CD4-positive, alpha-beta T cell treated with Interleukin-17A for 1 hour (primary cell): Measurements from ENCODE around the gene PRRC2B.
"Not testable (repeated sequence)": the region's sequence is repeated elsewhere in the genome, so short reads cannot be mapped to it uniquely, and the experiment has no call there.

Experiments used
- DNase-seq: peaks from one replicate; pipeline ENCODE4 v3.0.0-alpha.2; 2020

The PRRC2B gene

GRCh38 chr9:131491001-131491710 is 97.3 kb downstream of the PRRC2B start:
- no peak for DNase-seq

- DNase-seq: no peak
Observed at GRCh38 chr9:131492070-131492469, 98.2 kb downstream of the PRRC2B start.

DNA sequence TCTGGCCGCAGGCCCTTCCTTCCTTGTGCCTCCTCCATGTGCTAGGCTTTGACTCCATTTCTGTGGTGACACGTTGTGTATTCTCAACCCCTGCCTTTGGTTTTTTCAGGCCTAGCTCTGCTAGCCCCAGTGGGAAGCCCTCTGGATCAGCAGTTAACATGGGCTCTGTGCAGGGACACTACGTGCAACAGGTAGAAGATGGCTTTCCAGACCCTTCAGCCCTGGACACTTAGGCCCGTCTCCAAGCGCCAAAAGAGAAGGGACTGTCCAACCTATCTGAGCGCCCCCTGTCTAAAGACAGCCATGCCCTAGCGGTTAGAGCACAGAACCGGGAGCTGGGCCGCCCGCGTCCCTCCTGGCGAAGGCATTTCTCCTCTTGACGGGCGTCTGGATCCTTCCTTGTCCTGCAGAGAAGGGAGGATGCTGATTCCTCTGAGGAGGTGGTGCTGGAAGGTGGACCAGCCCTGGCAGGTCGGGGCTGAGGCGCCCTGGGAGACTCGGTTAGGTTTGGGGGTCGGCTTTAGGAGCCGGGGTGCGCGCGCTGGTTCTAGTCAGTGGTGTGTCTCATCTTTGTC is 100.5 kb downstream of the PRRC2B start:
- no peak for DNase-seq

DNA sequence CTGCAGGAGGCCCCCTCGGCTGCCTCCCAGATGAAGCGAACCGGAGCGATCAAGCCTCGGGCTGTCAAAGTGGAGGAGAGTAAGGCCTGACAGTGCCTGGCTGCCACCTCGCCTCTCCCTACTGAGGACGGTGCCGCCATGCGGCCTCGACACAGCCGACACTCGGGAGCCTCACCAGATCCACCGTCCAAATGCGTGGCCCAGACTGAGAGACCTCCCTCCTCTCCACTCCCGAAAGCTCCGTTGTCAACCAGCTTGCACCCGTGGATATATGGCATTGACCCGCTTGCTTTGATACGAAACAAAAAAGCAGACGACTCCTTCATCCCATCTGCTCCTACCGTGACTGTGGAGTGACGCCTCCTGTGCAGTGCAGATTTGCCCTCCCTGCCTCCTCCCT is 101.9 kb downstream of the PRRC2B start:
- DNase-seq: no peak

- no peak for DNase-seq
Observed at GRCh38 chr9:131496844-131497405, 103.0 kb downstream of the PRRC2B start.

DNA sequence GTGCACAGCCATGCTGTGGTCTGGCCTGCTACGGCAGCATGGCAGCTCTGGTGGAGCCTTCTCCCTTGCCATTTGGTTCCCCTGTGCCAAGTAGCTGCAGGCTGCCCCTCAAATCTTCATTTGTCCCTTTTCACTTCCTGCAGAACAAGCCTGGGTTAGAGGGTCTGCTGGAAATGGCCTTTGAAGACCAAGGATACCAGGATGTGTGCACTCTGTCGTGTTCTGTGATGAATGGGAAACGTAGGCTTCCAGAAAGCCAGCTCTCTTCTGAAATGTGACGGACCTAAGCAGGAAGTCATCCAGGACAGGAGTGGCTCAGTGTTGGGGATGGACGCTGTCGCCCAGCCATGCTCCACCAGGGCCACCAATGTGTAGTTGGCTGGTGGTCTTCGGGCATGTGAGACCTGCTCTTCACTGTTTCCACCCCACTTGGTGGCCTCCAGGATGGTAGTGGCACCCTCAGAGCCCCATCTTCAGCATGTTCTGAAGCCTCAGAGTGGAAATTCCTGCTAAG is 105.4 kb downstream of the PRRC2B start:
- no peak for DNase-seq

- DNase-seq: peak; percentile 85
Observed at GRCh38 chr9:131500377-131500776, 106.5 kb downstream of the PRRC2B start.

DNA sequence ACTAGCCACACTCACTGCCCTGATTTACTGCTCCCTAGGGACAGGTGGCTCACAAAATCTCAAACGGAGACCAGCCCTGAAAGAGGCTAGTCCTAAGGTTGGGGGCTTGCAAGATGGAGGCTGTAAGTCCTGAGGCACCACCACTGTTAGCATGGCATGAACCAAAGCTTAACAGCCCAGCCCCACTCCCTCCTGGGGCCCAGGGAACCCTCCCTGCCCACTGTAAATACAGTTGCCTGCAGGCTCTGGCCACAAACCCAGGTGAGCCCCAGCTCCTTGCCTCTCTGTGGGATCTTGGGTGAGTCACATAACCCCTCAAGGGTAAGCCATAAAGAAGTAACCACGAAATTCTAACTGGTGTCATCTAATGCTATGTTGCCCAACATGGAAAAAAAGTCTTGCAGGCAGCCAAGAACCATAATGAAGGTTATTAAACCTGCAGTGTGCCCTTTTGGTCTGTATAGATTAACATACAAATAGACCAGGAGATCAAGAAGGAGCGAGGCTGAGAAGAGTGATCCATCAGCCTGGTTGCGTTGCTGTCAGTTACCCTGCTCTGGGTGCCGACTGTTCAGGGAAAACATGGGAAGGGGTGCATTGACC is 107.2 kb downstream of the PRRC2B start:
- peak; percentile 49 for DNase-seq

DNA sequence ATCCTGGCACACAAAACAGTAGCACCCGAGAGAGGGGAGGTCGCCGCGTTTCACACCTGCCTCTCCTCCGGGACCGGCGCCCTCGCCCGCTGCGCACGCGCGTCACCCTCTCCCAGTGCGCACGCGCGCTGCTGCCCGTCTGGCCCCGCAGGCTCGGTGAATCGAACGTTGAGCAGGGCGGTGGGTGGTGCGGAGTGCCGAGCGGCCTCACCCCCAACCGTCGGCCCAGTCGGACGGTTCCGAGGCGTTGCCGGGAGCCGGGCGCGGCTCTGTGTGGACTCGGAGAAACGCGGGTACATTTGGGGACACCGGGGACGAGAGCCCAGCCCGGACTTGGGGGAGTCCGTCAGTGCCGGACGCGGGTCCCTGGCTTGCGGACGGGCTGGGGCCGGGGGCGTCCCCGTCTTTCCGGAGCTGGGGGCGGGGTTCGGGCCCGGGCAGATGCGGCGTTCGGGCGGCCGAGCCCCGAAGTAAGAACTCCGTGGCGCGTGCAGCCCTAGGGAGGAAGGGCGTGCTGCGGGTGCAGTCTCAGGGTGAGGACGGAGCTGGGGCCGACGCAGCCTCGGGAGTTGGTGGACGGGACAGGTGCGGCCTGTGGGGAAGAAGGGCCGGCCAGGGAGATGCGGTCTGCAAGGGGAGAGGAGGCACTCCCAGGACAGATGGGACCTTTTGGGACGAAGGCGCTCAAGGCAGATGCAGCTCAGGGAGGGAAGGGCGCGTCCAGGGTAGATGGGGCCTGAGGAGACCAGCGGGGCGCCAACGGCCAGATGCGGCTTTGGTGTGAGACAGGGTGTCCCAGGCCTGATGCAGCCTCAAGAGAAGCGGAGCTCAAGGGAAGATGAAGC is 109.1 kb downstream of the PRRC2B start, which contains the start of gene POMT1:
Gene POMT1, plus strand, starts transcription at position 138 of the 845 bp plus-strand sequence. CDS start 1,301 bp downstream, outside the sequence.
- DNase-seq: peak; percentile 93

- peak; percentile 68 for DNase-seq
Observed at GRCh38 chr9:131503626-131504465, 110.0 kb downstream of the PRRC2B start.

DNA sequence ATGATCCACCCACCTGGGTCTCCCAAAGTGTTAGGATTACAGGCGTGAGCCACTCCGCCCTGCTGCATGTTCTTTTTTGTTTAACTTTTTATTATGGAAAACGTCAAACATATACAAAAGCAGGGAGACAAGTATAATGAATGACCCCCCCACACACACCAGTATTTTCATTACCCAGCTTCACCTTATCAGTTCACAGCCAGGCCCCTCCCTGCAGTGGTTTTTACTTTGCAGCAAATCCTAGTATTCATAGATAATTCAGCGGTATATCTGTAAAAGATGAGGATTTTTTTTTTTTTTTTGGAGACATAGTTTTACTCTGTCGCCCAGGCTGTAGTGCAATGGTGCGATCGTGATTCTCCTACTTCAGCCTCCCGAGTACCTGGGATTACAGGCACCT is 111.1 kb downstream of the PRRC2B start:
- DNase-seq: no peak

DNA sequence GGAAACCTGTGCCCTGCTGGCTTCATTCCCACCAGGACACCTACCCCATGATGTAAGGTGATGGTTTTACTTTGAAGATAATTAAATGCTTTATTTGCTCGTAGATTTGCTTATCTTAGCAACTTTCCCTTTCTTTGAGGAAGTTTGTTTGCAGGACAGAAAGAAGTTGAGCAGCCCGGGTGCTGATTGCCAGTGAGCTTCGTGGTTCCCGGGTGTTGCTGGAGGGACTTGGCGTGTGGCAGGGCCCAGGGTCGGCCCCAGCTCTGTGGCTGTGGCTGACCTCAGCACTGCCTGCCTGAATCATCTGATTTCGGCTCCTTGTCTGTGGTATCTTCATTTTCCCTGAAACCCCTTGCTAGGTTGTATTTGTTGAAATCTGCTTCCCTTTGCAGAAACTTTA is 117.5 kb downstream of the PRRC2B start:
- no peak for DNase-seq

DNA sequence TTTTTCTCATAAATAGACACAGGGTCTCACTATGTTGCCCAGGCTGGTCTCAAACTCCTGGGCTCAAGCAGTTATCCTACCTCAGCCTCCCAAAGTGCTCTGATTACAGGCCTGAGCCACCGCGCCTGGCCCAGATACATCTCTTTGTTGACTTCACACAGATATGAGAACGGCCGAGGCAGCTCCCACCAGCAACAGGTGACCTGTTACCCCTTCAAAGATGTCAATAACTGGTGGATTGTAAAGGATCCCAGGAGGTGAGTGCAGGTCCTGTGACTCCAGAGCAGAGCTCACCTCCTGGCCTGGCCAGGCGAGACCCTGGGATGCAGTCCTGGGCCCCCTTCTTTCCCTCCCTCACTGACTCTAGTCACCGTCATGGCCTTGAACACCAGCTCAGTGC is 118.0 kb downstream of the PRRC2B start:
- no peak for DNase-seq

DNA sequence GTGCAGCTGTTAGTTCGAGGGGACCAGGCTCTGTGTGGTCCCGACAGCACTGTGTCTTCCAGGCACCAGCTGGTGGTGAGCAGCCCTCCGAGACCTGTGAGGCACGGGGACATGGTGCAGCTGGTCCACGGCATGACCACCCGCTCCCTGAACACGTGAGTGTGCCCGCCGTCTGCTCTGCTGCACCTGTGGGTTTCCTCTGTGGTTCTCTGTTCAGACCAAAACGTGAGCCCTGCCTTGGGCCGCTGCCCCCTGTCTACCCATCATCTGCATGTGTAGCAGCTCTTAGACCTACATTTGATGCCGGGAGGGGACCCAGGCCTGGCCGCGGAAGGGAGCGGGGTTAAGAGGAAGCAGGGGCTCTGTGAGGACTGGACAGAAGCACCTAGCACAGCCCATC is 119.3 kb downstream of the PRRC2B start:
- no peak for DNase-seq

- DNase-seq: not testable (repeated sequence)
Observed at GRCh38 chr9:131515559-131516031, 121.7 kb downstream of the PRRC2B start.

DNA sequence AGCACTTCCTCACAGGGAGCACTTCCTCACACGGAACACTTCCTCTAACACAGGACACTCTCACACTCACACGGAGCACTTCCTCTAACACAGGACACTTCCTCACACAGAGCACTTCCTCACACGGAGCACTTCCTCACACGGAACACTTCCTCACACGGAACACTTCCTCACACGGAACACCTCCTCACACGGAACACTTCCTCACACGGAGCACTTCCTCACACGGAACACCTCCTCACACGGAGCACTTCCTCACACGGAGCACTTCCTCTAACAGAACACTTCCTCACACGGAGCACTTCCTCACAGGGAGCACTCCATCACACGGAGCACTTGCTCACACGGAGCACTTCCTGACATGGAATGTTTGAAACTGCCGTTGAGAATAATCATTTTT is 122.2 kb downstream of the PRRC2B start:
- no peak for DNase-seq

DNA sequence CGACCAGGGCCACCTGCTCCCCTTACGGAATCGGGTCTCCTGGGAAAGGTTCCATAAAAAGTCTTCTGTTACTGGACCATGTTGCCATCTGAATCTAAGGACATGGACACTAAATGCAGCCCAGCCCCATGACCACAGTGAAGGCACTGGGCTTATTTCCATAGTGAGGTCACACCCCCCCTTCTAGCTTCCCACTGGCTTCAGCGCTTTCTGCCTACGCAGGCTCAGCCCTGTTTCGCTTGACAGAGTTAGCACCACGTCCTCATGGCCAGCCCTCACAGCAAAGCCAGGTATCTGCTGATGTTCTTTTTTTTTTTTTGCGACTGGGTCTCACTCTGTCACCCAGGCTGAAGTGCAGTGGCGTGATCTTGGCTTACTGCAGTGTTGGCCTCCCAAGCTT is 123.0 kb downstream of the PRRC2B start:
- DNase-seq: no peak

- DNase-seq: no peak
Observed at GRCh38 chr9:131517761-131518190, 123.9 kb downstream of the PRRC2B start.

GRCh38 chr9:131518553-131518952 is 124.7 kb downstream of the PRRC2B start:
- no peak for DNase-seq

- no peak for DNase-seq
Observed at GRCh38 chr9:131520503-131520902, 126.6 kb downstream of the PRRC2B start.

DNA sequence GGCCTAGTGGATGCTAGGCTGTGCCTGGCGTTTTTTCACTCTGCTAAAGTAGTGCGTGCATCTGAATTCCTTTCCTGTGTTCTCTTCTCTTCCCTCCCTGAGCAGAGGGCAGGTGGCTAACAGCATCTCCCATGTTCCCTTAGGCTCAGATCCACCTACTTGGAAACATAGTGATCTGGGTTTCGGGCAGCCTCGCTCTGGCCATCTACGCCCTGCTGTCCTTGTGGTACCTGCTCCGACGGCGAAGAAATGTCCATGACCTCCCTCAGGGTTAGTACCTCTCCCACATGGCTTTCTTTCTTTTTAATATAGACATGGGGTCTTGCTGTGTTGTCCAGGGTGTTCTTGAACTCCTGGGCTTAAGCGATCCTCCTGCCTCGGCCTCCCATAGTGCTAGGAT is 127.3 kb downstream of the PRRC2B start:
- DNase-seq: no peak

DNA sequence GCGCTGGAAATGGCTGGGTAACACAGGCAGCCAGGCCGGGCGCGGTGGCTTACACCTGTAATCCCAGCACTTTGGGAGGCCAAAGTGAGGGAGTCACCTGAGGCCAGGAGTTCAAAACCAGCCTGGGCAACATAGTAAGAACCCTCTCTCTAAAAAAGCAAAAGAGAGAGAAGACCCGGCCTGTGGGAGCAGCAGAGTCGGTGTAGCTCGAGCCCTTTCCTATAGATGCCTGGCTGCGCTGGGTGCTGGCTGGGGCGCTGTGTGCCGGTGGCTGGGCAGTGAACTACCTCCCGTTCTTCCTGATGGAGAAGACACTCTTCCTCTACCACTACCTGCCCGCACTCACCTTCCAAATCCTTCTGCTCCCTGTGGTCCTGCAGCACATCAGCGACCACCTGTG is 127.9 kb downstream of the PRRC2B start:
- DNase-seq: no peak
